SK-N-SH treated with all-trans-retinoic acid at 6 μM for 48 hours (cell line): ENCODE results near the gene NKAIN1.

Experiments used
- ATAC-seq: fragments of 200-7000 bp; cut with Tn5 transposase; 3 replicates; pipeline ENCODE4 v1.9.1; 2020; ENCODE audit warnings: mild to moderate bottlenecking, moderate library complexity
- ARNTL ChIP-seq: fragments of 450-650 bp; formaldehyde crosslinking; IDR thresholded peaks from 2 replicates; pipeline ENCODE4 v1.5.0; 2020; ENCODE audit warnings: low read depth, mild to moderate bottlenecking, moderate library complexity, borderline replicate concordance
- BACH2 ChIP-seq: fragments of 250-450 bp; sonication (Bioruptor Pico); IDR thresholded peaks from 2 replicates; pipeline ENCODE4 v1.9.0; 2021; ENCODE audit warnings: mild to moderate bottlenecking, borderline replicate concordance
- CSDC2 ChIP-seq: fragments of 250-450 bp; sonication (Bioruptor Pico); IDR thresholded peaks from 2 replicates; pipeline ENCODE4 v1.5.0; 2020; ENCODE audit warnings: mild to moderate bottlenecking, moderate library complexity
- ESRRG ChIP-seq: fragments of 250-450 bp; sonication (Bioruptor Pico); IDR thresholded peaks from 2 replicates; pipeline ENCODE4 v1.6.1; 2021; ENCODE audit warnings: mild to moderate bottlenecking
- GLIS3 ChIP-seq: fragments of 250-450 bp; sonication (Bioruptor Pico); IDR thresholded peaks from 2 replicates; pipeline ENCODE4 v1.5.0; 2020; ENCODE audit warnings: mild to moderate bottlenecking, moderate library complexity
- ISL1 ChIP-seq: fragments of 250-450 bp; sonication (Bioruptor Pico); IDR thresholded peaks from 2 replicates; pipeline ENCODE4 v2.1.2; 2022; ENCODE audit warnings: mild to moderate bottlenecking, moderate library complexity
- PPARA ChIP-seq: fragments of 250-450 bp; sonication (Bioruptor Pico); IDR thresholded peaks from 2 replicates; pipeline ENCODE4 v1.5.0; 2020; ENCODE audit warnings: mild to moderate bottlenecking, borderline replicate concordance
- RARB ChIP-seq: fragments of 250-450 bp; sonication (Bioruptor Pico); IDR thresholded peaks from 2 replicates; pipeline ENCODE4 v1.8.0; 2021; ENCODE audit warnings: mild to moderate bottlenecking, moderate library complexity
- SNAI2 ChIP-seq: fragments of 250-450 bp; sonication (Bioruptor Pico); IDR thresholded peaks from 2 replicates; pipeline ENCODE4 v1.5.0; 2020; ENCODE audit warnings: mild to moderate bottlenecking, moderate library complexity
- TOX ChIP-seq: fragments of 250-450 bp; sonication (Bioruptor Pico); IDR thresholded peaks from 2 replicates; pipeline ENCODE4 v1.8.0; 2021; ENCODE audit warnings: mild to moderate bottlenecking, moderate library complexity, borderline replicate concordance
- TSHZ2 ChIP-seq: fragments of 250-450 bp; sonication (Bioruptor Pico); IDR thresholded peaks from 2 replicates; pipeline ENCODE4 v1.5.0; 2020; ENCODE audit warnings: mild to moderate bottlenecking, moderate library complexity
- ZFP3 ChIP-seq: fragments of 250-450 bp; sonication (Bioruptor Pico); IDR thresholded peaks from 2 replicates; pipeline ENCODE4 v1.5.0; 2020; ENCODE audit warnings: mild to moderate bottlenecking, moderate library complexity
- ZNF565 ChIP-seq: fragments of 450-650 bp; formaldehyde crosslinking; conservative IDR thresholded peaks from 2 replicates; pipeline ENCODE4 v1.5.0; 2020; ENCODE audit warnings: low read depth, mild to moderate bottlenecking, moderate library complexity
- ZNF70 ChIP-seq: fragments of 450-650 bp; formaldehyde crosslinking; IDR thresholded peaks from 2 replicates; pipeline ENCODE4 v1.5.0; 2020; ENCODE audit warnings: mild to moderate bottlenecking, moderate library complexity
- ZNF8 ChIP-seq: fragments of 450-650 bp; formaldehyde crosslinking; IDR thresholded peaks from 2 replicates; pipeline ENCODE4 v1.5.0; 2020; ENCODE audit warnings: mild to moderate bottlenecking, moderate library complexity
- TF ChIP-seq, protein P1 (sequence below): fragments of 250-450 bp; sonication (Bioruptor Pico); IDR thresholded peaks from 2 replicates; pipeline ENCODE4 v1.5.1; 2021; ENCODE audit warnings: mild to moderate bottlenecking, moderate library complexity
- TF ChIP-seq, protein P2 (sequence below): fragments of 250-450 bp; sonication (Bioruptor Pico); IDR thresholded peaks from 2 replicates; pipeline ENCODE4 v1.5.1; 2020; ENCODE audit warnings: low read depth, mild to moderate bottlenecking, moderate library complexity

NKAIN1 gene

DNA sequence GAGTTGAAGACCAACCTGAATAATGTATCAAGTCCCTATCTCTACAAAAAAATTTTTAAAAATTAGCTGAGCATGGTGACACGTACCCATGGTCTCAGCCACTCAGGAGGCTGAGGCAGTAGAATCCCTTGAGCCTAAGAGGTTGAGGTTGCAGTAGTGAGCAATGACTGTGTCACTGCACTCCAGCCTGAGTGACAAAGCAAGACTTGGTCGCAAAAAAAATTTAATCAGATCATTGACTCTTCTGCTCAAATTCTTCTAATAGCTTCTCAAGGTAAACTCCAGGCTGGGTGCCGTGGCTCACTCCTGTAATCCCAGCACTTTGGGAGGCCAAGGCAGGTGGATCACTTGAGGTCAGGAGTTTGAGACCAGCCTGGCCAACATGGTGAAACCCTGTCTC lies 88.3 kb downstream of the NKAIN1 start:
- no peak for ATAC-seq
- TF ChIP-seq TSHZ2 (CRISPR knock-in tag) (no peak), ZNF70 (CRISPR knock-in tag) (no peak), ZNF8 (CRISPR knock-in tag) (no peak)

- TF ChIP-seq RARB, result no peak
- no peak for TF ChIP-seq ZNF565
- no peak for TF ChIP-seq SNAI2 (CRISPR knock-in tag)
- no peak for TF ChIP-seq CSDC2 (CRISPR knock-in tag)
- TF ChIP-seq GLIS3, result no peak
- no peak for TF ChIP-seq ZFP3 (CRISPR knock-in tag)
- TF ChIP-seq TSHZ2 (CRISPR knock-in tag), result no peak
- TF ChIP-seq, protein P1, sequence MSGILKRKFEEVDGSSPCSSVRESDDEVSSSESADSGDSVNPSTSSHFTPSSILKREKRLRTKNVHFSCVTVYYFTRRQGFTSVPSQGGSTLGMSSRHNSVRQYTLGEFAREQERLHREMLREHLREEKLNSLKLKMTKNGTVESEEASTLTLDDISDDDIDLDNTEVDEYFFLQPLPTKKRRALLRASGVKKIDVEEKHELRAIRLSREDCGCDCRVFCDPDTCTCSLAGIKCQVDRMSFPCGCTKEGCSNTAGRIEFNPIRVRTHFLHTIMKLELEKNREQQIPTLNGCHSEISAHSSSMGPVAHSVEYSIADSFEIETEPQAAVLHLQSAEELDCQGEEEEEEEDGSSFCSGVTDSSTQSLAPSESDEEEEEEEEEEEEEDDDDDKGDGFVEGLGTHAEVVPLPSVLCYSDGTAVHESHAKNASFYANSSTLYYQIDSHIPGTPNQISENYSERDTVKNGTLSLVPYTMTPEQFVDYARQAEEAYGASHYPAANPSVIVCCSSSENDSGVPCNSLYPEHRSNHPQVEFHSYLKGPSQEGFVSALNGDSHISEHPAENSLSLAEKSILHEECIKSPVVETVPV (CRISPR knock-in tag), result no peak
- TF ChIP-seq BACH2 (CRISPR knock-in tag), result no peak
- TF ChIP-seq ISL1 (CRISPR knock-in tag), result no peak
- no peak for ATAC-seq
Observed at GRCh38 chr1:31148409-31148808, 91.3 kb downstream of the NKAIN1 start.

- ATAC-seq, result no peak
- TF ChIP-seq, protein P1 (CRISPR knock-in tag), result no peak
- TF ChIP-seq ESRRG, result no peak
- no peak for TF ChIP-seq GLIS3
- no peak for TF ChIP-seq PPARA
- TF ChIP-seq ZNF565, result no peak
- TF ChIP-seq RARB, result no peak
- TF ChIP-seq ARNTL (CRISPR knock-in tag), result no peak
- no peak for TF ChIP-seq TOX
- no peak for TF ChIP-seq ISL1 (CRISPR knock-in tag)
- TF ChIP-seq, protein P2, sequence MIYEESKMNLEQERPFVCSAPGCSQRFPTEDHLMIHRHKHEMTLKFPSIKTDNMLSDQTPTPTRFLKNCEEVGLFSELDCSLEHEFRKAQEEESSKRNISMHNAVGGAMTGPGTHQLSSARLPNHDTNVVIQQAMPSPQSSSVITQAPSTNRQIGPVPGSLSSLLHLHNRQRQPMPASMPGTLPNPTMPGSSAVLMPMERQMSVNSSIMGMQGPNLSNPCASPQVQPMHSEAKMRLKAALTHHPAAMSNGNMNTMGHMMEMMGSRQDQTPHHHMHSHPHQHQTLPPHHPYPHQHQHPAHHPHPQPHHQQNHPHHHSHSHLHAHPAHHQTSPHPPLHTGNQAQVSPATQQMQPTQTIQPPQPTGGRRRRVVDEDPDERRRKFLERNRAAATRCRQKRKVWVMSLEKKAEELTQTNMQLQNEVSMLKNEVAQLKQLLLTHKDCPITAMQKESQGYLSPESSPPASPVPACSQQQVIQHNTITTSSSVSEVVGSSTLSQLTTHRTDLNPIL (CRISPR knock-in tag), result no peak
- TF ChIP-seq TSHZ2 (CRISPR knock-in tag), result no peak
Observed at GRCh38 chr1:31145648-31146047, 94.0 kb downstream of the NKAIN1 start.
